NCI-H1048 (cell line): ENCODE data around the gene P2RY8.
"Not testable (repeated sequence)": the region's sequence is repeated elsewhere in the genome, so short reads cannot be mapped to it uniquely, and the experiment has no call there.

ENCODE experiments used
- DNase-seq: peaks from one replicate; lab custom pipeline; 2025; lab: John Stamatoyannopoulos, UW

The P2RY8 gene

GRCh38 chrX:1464971-1465285 is 72.1 kb downstream of the P2RY8 start:
- DNase-seq = no peak

- DNase-seq = no peak
Observed at GRCh38 chrX:1464041-1464970, 72.7 kb downstream of the P2RY8 start.

GRCh38 chrX:1463581-1463980 is 73.4 kb downstream of the P2RY8 start:
- DNase-seq = no peak

- no peak for DNase-seq
Observed at GRCh38 chrX:1462596-1463251, 74.3 kb downstream of the P2RY8 start.

- DNase-seq = no peak
Observed at GRCh38 chrX:1462110-1462509, 74.9 kb downstream of the P2RY8 start.

- DNase-seq = no peak
Observed at GRCh38 chrX:1455948-1456280, 81.1 kb downstream of the P2RY8 start.

- no peak for DNase-seq
Observed at GRCh38 chrX:1453951-1454785, 82.8 kb downstream of the P2RY8 start.

- DNase-seq = no peak
Observed at GRCh38 chrX:1453395-1453783, 83.6 kb downstream of the P2RY8 start.

- no peak for DNase-seq
Observed at GRCh38 chrX:1452516-1453394, 84.2 kb downstream of the P2RY8 start, which contains the start of gene ASMTL. ASMTL (minus strand) TSS chrX:1452909; CDS start chrX:1452840, 69 bp downstream.

- DNase-seq = no peak
Observed at GRCh38 chrX:1451661-1452515, 85.1 kb downstream of the P2RY8 start.

GRCh38 chrX:1451251-1451660 is 85.7 kb downstream of the P2RY8 start:
- no peak for DNase-seq

- no peak for DNase-seq
Observed at GRCh38 chrX:1450361-1451161, 86.4 kb downstream of the P2RY8 start.

- DNase-seq = no peak
Observed at GRCh38 chrX:1449823-1450149, 87.2 kb downstream of the P2RY8 start.

- DNase-seq = no peak
Observed at GRCh38 chrX:1449036-1449822, 87.8 kb downstream of the P2RY8 start.

GRCh38 chrX:1448573-1449001 is 88.4 kb downstream of the P2RY8 start:
- not testable (repeated sequence) for DNase-seq

GRCh38 chrX:1447969-1448572 is 88.9 kb downstream of the P2RY8 start:
- DNase-seq = not testable (repeated sequence)

- DNase-seq = not testable (repeated sequence)
Observed at GRCh38 chrX:1446984-1447968, 89.7 kb downstream of the P2RY8 start.
